ENCODE data around the gene EFCAB14.
"Not testable (repeated sequence)": the region's sequence is repeated elsewhere in the genome, so short reads cannot be mapped to it uniquely, and the experiment has no call there.

EFCAB14 gene

DNA sequence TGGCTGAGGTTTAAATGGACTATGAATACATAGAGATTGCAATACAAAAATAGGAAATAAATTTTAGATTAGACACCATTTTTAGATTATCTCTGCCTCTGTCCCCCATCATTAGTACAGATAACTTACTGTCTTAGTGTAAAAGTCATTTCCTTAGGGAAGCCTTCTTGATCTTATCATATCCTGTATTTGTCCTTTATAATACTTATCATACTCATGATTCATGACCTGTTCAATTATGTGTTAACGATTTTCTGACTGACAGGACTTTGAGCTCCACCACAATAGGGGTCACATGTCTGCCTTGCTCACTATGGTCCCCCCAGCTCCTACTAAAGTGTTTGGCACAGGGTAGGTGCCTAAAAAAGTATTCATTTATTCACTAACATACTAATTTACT, 32.7 kb downstream of the EFCAB14 start:
- no peak for DNase-seq (ENCODE audit: low spot score)

GRCh38 chr1:46684670-46685069, 34.2 kb downstream of the EFCAB14 start:
- DNase-seq (ENCODE audit: low spot score): no peak

- DNase-seq (ENCODE audit: low spot score): no peak
These were observed 36.9 kb downstream of the EFCAB14 start for GRCh38 chr1:46682064-46682463.

DNA sequence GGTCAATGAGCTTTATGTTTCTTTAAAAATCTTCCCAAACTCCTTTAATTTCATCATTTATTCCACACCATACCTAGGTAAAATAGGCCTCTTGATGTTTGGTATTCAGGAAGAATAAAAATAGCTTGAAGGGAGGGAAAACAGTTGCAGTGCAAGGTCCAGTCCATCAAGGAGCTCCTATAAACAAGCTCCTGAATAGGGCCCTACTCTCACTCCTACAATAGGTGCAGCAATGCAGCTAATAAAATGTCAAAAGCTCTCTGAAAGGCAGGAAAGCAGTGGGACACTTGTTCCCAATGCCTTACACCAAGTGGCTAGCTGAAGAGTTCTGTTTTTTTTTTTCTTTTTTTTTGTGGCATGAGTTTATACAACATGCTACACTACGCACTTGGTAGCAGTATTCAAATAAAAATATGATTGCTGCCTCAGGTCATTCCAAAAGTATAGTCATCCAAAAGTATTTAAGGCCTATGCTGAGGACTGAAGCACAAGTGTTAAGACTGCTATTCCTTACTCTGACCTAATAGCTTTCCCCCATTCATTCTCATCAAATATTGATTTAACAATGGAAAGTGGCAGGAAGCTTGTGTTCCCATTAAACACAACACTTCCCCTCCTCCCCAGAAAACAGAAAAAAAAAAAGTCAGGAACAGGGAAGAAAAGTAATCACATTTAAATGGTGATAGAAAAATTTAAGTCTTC, 37.4 kb downstream of the EFCAB14 start:
- DNase-seq (ENCODE audit: low spot score): no peak

DNA sequence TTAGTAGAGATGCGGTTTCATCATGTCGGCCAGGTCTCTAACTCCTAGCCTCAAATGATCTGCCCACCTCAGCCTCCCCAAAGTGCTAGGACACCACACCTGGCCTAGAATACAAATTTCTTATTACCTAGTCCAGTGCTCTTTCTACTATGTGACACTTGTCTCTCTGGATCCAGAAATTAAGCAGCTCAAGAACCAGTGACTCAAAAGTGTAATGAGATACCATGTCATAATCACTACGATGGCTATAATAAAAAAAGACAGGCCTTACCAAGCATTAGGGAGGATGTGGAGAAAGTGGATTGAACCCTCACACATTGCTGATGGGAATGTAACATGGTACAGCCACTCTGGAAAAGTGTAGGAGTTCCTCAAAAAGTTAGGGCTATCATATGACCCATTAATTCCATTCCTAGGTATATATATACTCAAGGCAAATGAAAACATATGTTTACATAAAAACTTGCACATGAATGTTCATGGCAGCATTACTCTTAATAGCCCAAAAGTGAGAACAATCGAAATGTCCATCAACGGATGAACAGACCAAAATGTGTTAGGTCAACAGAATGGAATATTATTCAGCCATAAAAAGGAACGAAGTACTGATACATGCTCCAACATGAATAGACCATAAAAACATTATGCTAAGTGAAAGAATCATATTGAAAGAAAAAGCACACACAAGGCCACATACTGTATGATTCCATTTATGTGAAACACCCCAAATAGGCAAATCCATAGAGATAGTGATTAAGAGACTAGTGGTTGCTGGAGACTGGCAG, 38.9 kb downstream of the EFCAB14 start:
- DNase-seq (ENCODE audit: low spot score): no peak

GRCh38 chr1:46677339-46677738, 41.6 kb downstream of the EFCAB14 start:
- DNase-seq (ENCODE audit: low spot score): no peak

DNA sequence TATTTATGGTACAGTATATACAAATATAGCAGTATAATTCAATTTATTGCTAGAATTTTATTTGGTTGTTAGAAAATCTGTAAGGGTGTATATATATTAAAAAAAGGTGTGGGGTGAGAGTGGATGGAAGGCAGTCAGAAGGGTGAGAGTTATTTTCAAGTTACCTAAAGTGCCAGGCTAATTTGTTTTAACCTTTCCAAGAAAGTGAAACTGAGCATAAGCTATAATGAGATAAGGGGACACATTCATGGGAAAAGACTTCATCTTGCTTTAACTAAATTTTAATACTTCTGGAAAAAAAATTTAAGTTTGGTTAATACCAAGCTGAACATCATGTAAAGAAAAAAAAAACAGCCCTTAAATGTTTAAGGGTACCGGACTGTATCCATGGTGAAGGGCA, 42.4 kb downstream of the EFCAB14 start:
- no peak for DNase-seq (ENCODE audit: low spot score)

GRCh38 chr1:46675549-46676314, 43.2 kb downstream of the EFCAB14 start:
- no peak for DNase-seq (ENCODE audit: low spot score)

DNA sequence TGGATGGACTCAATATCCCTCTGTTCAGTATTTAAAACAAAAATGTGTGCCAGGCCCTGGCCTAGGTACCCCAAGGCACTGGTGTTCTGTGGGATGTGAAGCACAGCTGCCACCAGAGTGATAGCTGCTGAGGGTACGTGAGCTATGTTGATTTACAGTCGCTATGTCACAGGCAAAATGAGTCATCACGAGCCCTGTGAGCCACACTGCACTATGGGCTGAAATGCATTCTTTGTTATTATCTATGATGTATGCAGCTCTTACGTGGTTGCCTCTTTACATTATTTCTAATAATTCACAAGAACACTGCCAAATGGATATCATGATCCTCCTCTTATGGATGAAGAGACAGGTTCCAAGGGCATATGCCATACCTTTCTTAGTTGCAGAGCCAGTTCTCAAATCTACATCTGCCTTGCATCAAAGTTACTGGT, 45.1 kb downstream of the EFCAB14 start:
- no peak for DNase-seq (ENCODE audit: low spot score)

- DNase-seq (ENCODE audit: low spot score): no peak
These were observed 46.2 kb downstream of the EFCAB14 start for GRCh38 chr1:46672696-46673095.

GRCh38 chr1:46671554-46671953, 47.4 kb downstream of the EFCAB14 start, which contains the start of gene TEX38:
TEX38 (plus strand) TSS chr1:46671854; CDS start chr1:46671935, 81 bp downstream.
- DNase-seq (ENCODE audit: low spot score): no peak

DNA sequence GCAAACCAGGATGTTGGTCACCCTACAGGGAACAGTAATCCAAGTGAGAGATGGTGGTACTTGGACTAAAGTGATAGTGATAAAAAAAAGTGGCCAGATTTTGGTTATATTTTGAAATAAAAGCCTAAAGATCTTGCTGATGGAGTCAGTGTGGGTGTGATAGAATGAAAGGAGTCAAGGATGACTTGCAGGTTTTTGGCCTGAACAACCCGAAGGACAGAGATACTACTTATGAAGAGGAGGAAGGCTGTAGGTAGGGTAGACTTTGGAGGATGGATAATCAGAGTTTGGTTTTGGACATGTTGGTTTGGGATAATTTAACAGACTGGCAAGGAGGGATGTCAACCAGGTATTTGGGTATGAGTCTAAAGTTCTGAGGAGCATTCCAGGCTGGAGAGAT, 48.8 kb downstream of the EFCAB14 start:
- DNase-seq (ENCODE audit: low spot score): no peak

DNA sequence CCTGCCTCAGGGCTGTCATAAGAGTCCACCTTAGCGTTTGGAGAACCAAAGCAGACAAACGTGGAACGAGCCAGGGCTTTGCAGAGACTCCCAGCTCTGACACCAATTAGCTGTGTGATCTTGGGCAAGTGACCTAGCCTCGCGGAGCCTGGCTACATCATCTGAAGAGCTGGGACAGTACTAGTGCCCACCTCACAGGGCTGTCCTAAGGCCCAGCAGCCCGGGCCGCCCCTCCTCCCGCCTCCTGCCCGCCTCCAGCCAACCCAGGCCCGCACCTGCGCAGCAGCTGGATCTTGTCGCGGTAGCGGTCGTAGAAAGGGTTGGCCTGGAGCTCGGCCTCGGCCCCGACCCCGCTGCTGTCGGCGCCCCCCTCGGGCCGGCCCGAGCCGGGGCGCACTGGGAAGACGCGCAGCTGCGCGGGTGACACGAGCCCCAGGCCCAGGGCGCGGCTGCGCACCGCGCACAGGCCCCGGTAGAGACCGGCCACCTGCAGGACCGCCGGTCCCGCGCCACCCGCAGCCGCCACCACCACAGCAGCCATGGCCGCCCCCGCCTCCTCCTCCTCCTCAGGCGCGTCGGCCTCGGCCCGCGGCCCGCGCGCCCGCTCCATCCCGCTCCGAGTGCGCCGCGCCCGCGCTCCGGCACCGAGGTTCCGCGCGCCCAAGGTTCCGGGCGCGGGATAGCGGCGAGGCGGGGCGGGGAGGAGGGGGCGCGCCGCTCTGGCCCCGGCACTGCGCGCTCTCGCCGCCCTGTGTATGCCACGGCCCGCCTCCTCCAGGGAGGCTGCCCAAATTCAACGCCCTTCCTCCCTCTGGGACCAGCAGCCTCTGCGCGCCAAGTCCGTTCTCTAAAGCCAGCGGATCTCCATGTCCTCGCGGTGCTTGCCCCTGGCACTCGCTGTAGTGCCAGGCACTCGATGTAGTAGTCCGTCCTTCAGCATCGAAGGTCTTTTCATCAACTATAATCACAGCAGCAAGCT, 50.8 kb downstream of the EFCAB14 start, which contains the start of gene ATPAF1:
Gene ATPAF1, minus strand, starts transcription at position 583 of the 979 bp plus-strand sequence. Its CDS starts 42 bp downstream, at position 541.
- DNase-seq (ENCODE audit: low spot score): no peak

DNA sequence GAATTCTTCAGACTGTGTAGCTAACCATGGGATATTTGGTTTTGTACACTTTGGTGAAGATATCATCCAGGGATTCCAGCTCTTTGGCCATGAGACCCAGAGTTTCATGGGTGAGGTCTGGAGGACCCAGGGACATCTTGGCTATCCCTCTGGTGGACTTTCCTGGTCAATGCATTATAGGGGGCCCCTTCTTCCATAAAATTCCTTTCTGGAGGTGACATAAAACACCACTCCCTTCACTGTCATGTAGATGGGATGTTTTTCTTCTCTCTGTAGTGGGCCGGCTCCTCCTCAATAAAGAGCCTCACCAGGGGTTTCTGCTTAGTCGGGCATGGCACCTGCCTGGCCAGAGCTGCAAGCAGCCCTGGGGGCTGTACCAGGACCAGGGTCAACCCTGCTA, 52.9 kb downstream of the EFCAB14 start:
- DNase-seq (ENCODE audit: low spot score): no peak

DNA sequence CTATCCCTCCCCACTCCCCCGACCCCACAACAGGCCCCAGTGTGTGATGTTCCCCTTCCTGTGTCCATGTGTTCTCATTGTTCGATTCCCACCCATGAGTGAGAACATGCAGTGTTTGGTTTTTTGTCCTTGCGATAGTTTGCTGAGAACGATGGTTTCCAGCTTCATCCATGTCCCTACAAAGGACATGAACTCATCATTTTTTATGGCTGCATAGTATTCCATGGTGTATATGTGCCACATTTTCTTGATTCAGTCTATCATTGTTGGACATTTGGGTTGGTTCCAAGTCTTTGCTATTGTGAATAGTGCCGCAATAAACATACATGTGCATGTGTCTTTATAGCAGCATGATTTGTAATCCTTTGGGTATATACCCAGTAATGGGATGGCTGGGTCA, 56.0 kb downstream of the EFCAB14 start:
- DNase-seq (ENCODE audit: low spot score): not testable (repeated sequence)

DNA sequence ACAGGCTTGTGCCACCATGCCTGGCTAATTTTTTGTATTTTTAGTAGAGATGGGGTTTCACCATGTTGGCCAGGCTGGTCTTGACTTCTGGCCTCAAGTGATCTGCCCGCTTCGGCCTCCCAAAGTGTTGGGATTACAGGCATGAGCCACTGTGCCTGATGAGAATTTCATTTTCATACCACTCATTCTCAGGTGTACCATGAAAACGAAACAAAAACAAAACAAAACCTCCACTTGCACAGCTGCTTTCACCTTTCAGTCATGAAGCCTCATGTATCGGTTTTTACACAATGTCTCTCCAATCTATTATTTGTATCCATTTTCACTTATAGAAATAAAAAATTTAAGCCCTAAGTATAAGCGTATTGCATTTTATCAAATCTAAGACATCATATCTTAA, 58.8 kb downstream of the EFCAB14 start:
- not testable (repeated sequence) for DNase-seq (ENCODE audit: low spot score)

DNA sequence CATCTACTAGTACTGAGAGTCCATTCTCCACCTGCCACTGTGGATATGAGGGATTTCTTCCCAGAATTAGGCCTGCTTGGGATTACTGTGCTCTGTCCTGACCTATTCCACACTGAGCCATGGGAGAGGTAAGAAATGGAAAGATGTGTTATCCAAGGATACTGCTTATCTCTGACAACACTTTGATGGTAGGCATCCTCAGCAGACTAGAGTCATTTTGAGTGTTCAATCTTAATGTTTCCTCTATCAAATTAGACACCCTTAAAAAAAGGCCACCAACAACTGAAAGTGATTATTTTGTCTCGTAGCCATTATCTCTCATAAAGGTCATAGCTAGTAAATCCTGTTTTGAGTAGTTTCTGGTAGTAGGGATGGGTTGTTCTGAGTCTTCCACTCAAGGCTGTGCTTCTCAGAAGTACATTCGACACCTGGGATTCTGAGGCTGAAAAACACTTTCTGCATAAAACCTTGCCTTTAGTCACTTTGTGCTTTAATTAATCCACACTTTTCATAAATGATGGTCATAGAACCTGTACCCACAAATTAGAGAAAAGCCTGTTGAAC, 59.5 kb downstream of the EFCAB14 start:
- no peak for DNase-seq (ENCODE audit: low spot score)

DNA sequence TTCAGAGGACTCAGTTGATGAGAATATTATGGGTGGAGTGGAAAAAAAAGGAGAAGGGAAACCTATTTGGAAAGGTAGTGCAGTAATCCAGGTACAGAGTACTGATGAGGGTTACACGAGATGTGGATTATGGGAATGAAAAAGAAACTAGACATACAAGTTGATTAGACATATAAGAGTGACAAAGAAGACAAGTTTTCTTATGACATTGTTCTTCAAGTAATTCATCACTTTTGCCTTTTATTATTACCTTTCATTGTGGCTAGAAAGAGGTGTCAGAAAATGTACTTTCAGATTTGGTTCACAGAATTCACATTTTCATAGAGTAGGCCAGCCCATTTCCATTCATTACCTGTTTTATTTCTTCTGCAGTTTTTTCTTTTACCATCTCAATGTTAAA, 61.1 kb downstream of the EFCAB14 start:
- no peak for DNase-seq (ENCODE audit: low spot score)

- no peak for DNase-seq (ENCODE audit: low spot score)
These were observed 62.3 kb downstream of the EFCAB14 start for GRCh38 chr1:46656643-46657042.

GRCh38 chr1:46655848-46656247, 63.1 kb downstream of the EFCAB14 start:
- DNase-seq (ENCODE audit: low spot score): no peak

DNA sequence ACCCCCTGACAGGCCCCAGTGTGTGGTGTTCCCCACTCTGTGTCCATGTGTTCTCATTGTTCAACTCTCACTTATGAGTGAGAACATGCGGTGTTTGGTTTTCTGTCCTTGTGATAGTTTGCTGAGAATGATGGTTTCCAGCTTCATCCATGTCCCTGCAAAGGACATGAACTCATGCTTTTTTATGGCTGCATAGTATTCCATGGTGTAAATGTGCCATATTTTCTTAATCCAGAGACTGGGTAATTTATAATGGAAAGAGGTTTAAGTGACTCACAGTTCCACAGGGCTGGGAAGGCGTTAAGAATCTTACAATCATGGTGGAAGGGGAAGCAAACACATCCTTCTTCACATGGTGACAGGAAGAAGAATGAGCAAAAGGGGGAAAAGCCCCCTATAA, 64.2 kb downstream of the EFCAB14 start:
- DNase-seq (ENCODE audit: low spot score): not testable (repeated sequence)
